OCI-LY3 (cell line): ENCODE measurements around the gene UIMC1.

ENCODE experiments used
- H2AFZ ChIP-seq: fragments of 200-600, 300-600 bp; shearing (Covaris generic); 2 replicates; pipeline ENCODE4 v1.6.0; 2014; ENCODE audit warnings: antibody characterized with exemption, low read depth, low read length
- H3K27ac ChIP-seq: fragments of 200-600, 300-600 bp; sonication (generic); 2 replicates; pipeline ENCODE4 v1.5.1; 2014; ENCODE audit warnings: mild to moderate bottlenecking, low read length, moderate library complexity, mixed read lengths
- H3K27me3 ChIP-seq: fragments of 200-600, 300-600 bp; sonication (generic); 2 replicates; pipeline ENCODE4 v1.6.1; 2014; ENCODE audit warnings: low read depth, low read length, mixed read lengths
- H3K36me3 ChIP-seq: fragments of 200-600, 300-600 bp; sonication (generic); replicated peaks from 2 replicates; pipeline ENCODE3; 2014; ENCODE audit warnings: low read depth, low read length, mixed read lengths
- H3K4me1 ChIP-seq: fragments of 300-600, 200-600 bp; sonication (generic); 2 replicates; pipeline ENCODE4 v1.6.1; 2014; ENCODE audit warnings: low read length, mixed read lengths
- H3K4me2 ChIP-seq: fragments of 200-600, 300-600 bp; sonication (generic); 2 replicates; pipeline ENCODE4 v1.6.1; 2014; ENCODE audit warnings: low read length, mixed read lengths
- H3K4me3 ChIP-seq: fragments of 300-600, 200-600 bp; sonication (generic); 2 replicates; pipeline ENCODE4 v1.5.1; 2014; ENCODE audit warnings: antibody characterized with exemption, mild to moderate bottlenecking, low read length, moderate library complexity
- H3K79me2 ChIP-seq: fragments of 300-600, 200-600 bp; shearing (Covaris generic); 2 replicates; pipeline ENCODE4 v1.6.1; 2014; ENCODE audit warnings: mild to moderate bottlenecking, low read length, mixed read lengths
- H3K9ac ChIP-seq: fragments of 300-600, 200-600 bp; shearing (Covaris generic); 2 replicates; pipeline ENCODE4 v1.6.0; 2014; ENCODE audit warnings: mild to moderate bottlenecking, low read length, moderate library complexity
- H3K9me3 ChIP-seq: fragments of 200-600, 300-600 bp; shearing (Covaris generic); 2 replicates; pipeline ENCODE4 v1.6.1; 2014; ENCODE audit warnings: low read length, mixed read lengths; ENCODE audit not compliant: insufficient read depth
- H4K20me1 ChIP-seq: fragments of 200-600, 300-600 bp; sonication (generic); 2 replicates; pipeline ENCODE4 v1.6.1; 2016; ENCODE audit warnings: low read length, mixed read lengths; ENCODE audit not compliant: insufficient read depth
- EZH2phosphoT487 ChIP-seq: fragments of 200-600 bp; shearing (Covaris generic); IDR thresholded peaks from 2 replicates; pipeline ENCODE4 v1.6.1; 2018; ENCODE audit warnings: antibody characterized with exemption, mixed run types, low read depth
- TF ChIP-seq, protein P1 (sequence below): fragments of 200-600, 300-600 bp; sonication (generic); IDR thresholded peaks from 2 replicates; pipeline ENCODE4 v1.5.1; 2014; ENCODE audit warnings: antibody characterized with exemption, low read length, low read depth

Gene UIMC1

GRCh38 chr5:176908675-176909368 is 97.8 kb downstream of the UIMC1 start:
- Histone ChIP-seq H3K79me2 (0 out of 2 replicates have a peak, but pooled peaks cover 6% of the 10 kb centered on the region), H3K36me3 (peaks cover 58% of the 10 kb centered on the region), H4K20me1 (peaks cover 14% of the 10 kb centered on the region; the same call in 1 of the 2 replicates), H3K9me3 (no peaks in the 10 kb centered on the region), H3K4me2 (no peak overlapping the region), H3K9ac (no peak overlapping the region), H3K4me1 (peaks cover 11% of the 10 kb centered on the region), H3K27ac (no peak overlapping the region), H3K4me3 (no peak overlapping the region), H3K27me3 (no peaks in the 10 kb centered on the region), H2AFZ (no peak overlapping the region)
- TF ChIP-seq EZH2phosphoT487: no peak
- TF ChIP-seq, protein P1, sequence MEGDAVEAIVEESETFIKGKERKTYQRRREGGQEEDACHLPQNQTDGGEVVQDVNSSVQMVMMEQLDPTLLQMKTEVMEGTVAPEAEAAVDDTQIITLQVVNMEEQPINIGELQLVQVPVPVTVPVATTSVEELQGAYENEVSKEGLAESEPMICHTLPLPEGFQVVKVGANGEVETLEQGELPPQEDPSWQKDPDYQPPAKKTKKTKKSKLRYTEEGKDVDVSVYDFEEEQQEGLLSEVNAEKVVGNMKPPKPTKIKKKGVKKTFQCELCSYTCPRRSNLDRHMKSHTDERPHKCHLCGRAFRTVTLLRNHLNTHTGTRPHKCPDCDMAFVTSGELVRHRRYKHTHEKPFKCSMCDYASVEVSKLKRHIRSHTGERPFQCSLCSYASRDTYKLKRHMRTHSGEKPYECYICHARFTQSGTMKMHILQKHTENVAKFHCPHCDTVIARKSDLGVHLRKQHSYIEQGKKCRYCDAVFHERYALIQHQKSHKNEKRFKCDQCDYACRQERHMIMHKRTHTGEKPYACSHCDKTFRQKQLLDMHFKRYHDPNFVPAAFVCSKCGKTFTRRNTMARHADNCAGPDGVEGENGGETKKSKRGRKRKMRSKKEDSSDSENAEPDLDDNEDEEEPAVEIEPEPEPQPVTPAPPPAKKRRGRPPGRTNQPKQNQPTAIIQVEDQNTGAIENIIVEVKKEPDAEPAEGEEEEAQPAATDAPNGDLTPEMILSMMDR: no peak

DNA sequence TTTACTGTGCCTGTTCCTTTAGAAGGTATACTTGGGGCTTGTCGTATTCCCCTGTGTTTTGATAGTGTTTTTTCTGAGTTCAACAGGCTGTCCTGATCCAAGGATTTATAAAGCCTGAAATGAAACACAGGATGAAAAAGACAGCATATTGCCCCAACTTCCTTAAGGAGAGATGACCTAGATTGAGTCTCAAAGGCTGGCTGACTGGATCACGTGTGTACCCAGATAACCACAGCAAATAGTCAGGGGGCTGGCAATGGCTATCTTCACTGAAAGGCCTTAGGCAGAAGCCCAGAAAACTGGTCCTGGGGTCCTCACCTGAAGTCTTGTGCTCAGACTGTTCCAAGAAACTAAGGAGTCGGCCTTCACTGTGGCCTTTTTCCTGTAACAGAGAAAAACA is 99.8 kb downstream of the UIMC1 start:
- Histone ChIP-seq H2AFZ (no peak overlapping the region), H3K9ac (no peak overlapping the region), H4K20me1 (0 out of 2 replicates have a peak, but pooled peaks cover 8% of the 10 kb centered on the region), H3K4me3 (no peak overlapping the region), H3K79me2 (no peaks in the 10 kb centered on the region), H3K27ac (no peak overlapping the region), H3K36me3 (peaks cover 66% of the 10 kb centered on the region), H3K27me3 (no peaks in the 10 kb centered on the region), H3K9me3 (no peaks in the 10 kb centered on the region), H3K4me2 (no peak overlapping the region), H3K4me1 (peaks cover 30% of the 10 kb centered on the region)
- TF ChIP-seq, protein P1: no peak
- TF ChIP-seq EZH2phosphoT487: no peak

DNA sequence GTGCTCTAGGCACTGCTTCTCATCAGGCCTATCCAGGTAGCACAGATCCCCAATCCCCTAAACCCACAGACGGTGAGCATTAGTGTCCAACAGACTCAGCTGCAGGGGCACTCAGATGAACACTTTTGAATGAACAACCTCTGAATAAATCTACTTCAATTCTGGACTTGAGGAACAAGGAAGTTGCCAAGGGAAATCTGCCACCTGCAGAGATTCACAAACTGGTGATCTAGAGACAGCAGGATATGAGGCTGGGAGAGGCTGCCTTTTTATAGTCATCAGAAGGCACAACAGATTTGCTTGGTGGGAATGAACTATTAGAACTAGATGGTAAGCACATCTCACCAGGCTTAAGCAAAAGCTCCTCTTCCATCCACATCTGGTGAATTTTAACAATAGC is 100.5 kb downstream of the UIMC1 start:
- Histone ChIP-seq H3K27me3 (no peaks in the 10 kb centered on the region), H2AFZ (no peak overlapping the region), H3K4me1 (peaks cover 36% of the 10 kb centered on the region), H3K4me2 (no peak overlapping the region), H3K9me3 (no peaks in the 10 kb centered on the region), H3K9ac (no peak overlapping the region), H3K27ac (no peak overlapping the region), H4K20me1 (0 out of 2 replicates have a peak, but pooled peaks cover 8% of the 10 kb centered on the region), H3K79me2 (no peaks in the 10 kb centered on the region), H3K4me3 (no peak overlapping the region), H3K36me3 (peaks cover 65% of the 10 kb centered on the region)
- TF ChIP-seq, protein P1: no peak
- no peak for TF ChIP-seq EZH2phosphoT487

- H3K4me3 ChIP-seq: no peak overlapping the region
- H4K20me1 ChIP-seq: no peaks in the 10 kb centered on the region
- H3K9ac ChIP-seq: no peak overlapping the region
- peaks cover 76% of the 10 kb centered on the region for H3K36me3 ChIP-seq
- no peaks in the 10 kb centered on the region for H3K79me2 ChIP-seq
- H3K27me3 ChIP-seq: no peaks in the 10 kb centered on the region
- no peaks in the 10 kb centered on the region for H3K9me3 ChIP-seq
- TF ChIP-seq, protein P1: no peak
- no peak for TF ChIP-seq EZH2phosphoT487
- no peak overlapping the region for H2AFZ ChIP-seq
- no peak overlapping the region for H3K27ac ChIP-seq
- H3K4me1 ChIP-seq: peaks cover 26% of the 10 kb centered on the region
- no peak overlapping the region for H3K4me2 ChIP-seq
Observed at GRCh38 chr5:176904276-176904675, 102.3 kb downstream of the UIMC1 start.
